Muscle of leg (tissue), 11 donors: ENCODE data around the gene NTSR1. TPM values are rescaled to one million over a fixed set of nuclear protein-coding genes. Genes with fewer than 3 reads are reported as not detected.

Source experiments
- DNase-seq: peaks from one replicate; pipeline ENCODE4 v3.0.0; 2013
- H3K27ac ChIP-seq: one replicate; pipeline ENCODE4 v1.5.1; 2013; ENCODE audit warnings: mild to moderate bottlenecking, low read length, control low read depth
- H3K27me3 ChIP-seq: one replicate; pipeline ENCODE4 v1.6.1; 2013; ENCODE audit warnings: low read length; ENCODE audit not compliant: control insufficient read depth, insufficient read depth
- H3K36me3 ChIP-seq: one replicate; pipeline ENCODE4 v1.6.1; 2013; ENCODE audit warnings: low read length; ENCODE audit not compliant: control insufficient read depth, insufficient read depth
- H3K4me1 ChIP-seq: one replicate; pipeline ENCODE4 v1.6.1; 2013; ENCODE audit warnings: low read length; ENCODE audit not compliant: control insufficient read depth, insufficient read depth
- H3K4me3 ChIP-seq: one replicate; pipeline ENCODE4 v1.5.1; 2013; ENCODE audit warnings: low read length, control low read depth
- H3K9me3 ChIP-seq: replicated peaks from 2 replicates; pipeline ENCODE4 v1.6.1; 2013; ENCODE audit warnings: low read depth, low read length; ENCODE audit not compliant: control insufficient read depth
- WGBS: methylation state at CpG from one replicate; pipeline ENCODE4 v1.1.5; 2013; ENCODE audit warnings: missing lambda C conversion rate; ENCODE audit not compliant: insufficient coverage; 5-methylcytosine and 5-hydroxymethylcytosine counted together
- polyA plus RNA-seq, 8 donors: library from polyadenylated mRNA; unstranded; fragments of 120-200 nt; gene quantifications; one replicate each; pipeline versions ENCODE4 v1.2.1 to v1.2.3, GENCODE V29; 2013; ENCODE audit warnings: inconsistent platforms in 1 of 8, low replicate concordance in 1 of 8; ENCODE audit not compliant: insufficient read length in 8 of 8, insufficient read depth in 1 of 8
- total RNA-seq: library from RNA; stranded (reverse); fragments of 120-200 nt; gene quantifications from one replicate; pipeline ENCODE4 v1.2.4, GENCODE V29; 2013

NTSR1 gene
- total and polyA plus RNA-seq, 9 donors = 0.04 to 0.27 (median 0.18) TPM

GRCh38 chr20:62693524-62693922 lies 15.1 kb upstream of the NTSR1 start:
- H3K9me3 ChIP-seq = no peaks in the 10 kb centered on the region
- H3K4me3 ChIP-seq = no peak overlapping the region
- H3K27me3 ChIP-seq = peaks cover 12% of the 10 kb centered on the region
- 76% methylated on average over 9 of the region's 10 CpGs for WGBS
- no peak for DNase-seq
- H3K4me1 ChIP-seq = peaks cover 25% of the 10 kb centered on the region
- H3K36me3 ChIP-seq = no peaks in the 10 kb centered on the region
- H3K27ac ChIP-seq = no peak overlapping the region

GRCh38 chr20:62694106-62694505 lies 14.5 kb upstream of the NTSR1 start:
- Histone ChIP-seq H3K27me3 (peaks cover 12% of the 10 kb centered on the region), H3K4me1 (peaks cover 23% of the 10 kb centered on the region), H3K9me3 (no peaks in the 10 kb centered on the region), H3K4me3 (no peak overlapping the region), H3K27ac (no peak overlapping the region), H3K36me3 (no peaks in the 10 kb centered on the region)
- no peak for DNase-seq
- WGBS = 79% methylated on average over 10 of the region's 10 CpGs

- 66% methylated on average over 15 of the region's 15 CpGs for WGBS
- Histone ChIP-seq H3K36me3 (no peaks in the 10 kb centered on the region), H3K4me1 (peaks cover 23% of the 10 kb centered on the region), H3K4me3 (no peak overlapping the region), H3K9me3 (no peaks in the 10 kb centered on the region), H3K27ac (no peak overlapping the region), H3K27me3 (peaks cover 13% of the 10 kb centered on the region)
- no peak for DNase-seq
Measured at GRCh38 chr20:62694868-62695267, 13.8 kb upstream of the NTSR1 start.

GRCh38 chr20:62695448-62696414 lies 12.9 kb upstream of the NTSR1 start:
- no peak overlapping the region for H3K27ac ChIP-seq

GRCh38 chr20:62696434-62696957 lies 12.1 kb upstream of the NTSR1 start:
- Histone ChIP-seq H3K27me3 (peaks cover 20% of the 10 kb centered on the region), H3K9me3 (no peaks in the 10 kb centered on the region), H3K4me3 (no peak overlapping the region), H3K4me1 (peaks cover 23% of the 10 kb centered on the region), H3K36me3 (no peaks in the 10 kb centered on the region), H3K27ac (no peak overlapping the region)
- DNase-seq = no peak
- WGBS = no CpG with 5 or more reads among the region's 16 CpGs

More at GRCh38 chr20:62695448-62696414, 12.9 kb upstream of the NTSR1 start:
- H3K27me3 ChIP-seq = peaks cover 20% of the 10 kb centered on the region
- no peak overlapping the region for H3K4me3 ChIP-seq
- no peaks in the 10 kb centered on the region for H3K9me3 ChIP-seq
- WGBS = 78% methylated on average over 17 of the region's 32 CpGs
- no peak for DNase-seq
- no peaks in the 10 kb centered on the region for H3K36me3 ChIP-seq
- H3K4me1 ChIP-seq = peaks cover 23% of the 10 kb centered on the region

DNA sequence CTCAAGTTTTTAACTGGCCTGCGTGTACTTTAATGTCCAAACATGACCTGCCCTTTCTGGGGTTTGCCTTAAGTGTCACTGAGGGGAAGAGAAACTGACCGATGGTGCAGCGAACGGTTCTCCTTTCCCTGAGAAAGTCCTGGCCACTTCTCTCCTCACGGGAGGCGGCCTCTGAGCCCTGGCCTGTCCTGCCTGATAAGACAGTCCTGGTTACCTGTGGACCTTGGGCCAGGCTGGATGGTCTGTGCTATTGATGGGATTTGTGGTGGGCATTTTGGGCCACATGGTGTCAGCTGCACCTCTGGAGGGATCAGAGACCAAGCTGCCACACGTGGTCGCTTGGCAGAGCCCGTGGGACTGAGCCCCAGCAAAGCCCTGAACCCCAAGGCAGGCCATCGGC lies 11.6 kb upstream of the NTSR1 start:
- Histone ChIP-seq H3K27ac (no peak overlapping the region), H3K4me1 (peaks cover 18% of the 10 kb centered on the region), H3K27me3 (peaks cover 22% of the 10 kb centered on the region), H3K4me3 (no peak overlapping the region), H3K36me3 (no peaks in the 10 kb centered on the region), H3K9me3 (no peaks in the 10 kb centered on the region)
- no peak for DNase-seq
- WGBS = 65% methylated on average over 6 of the region's 10 CpGs

DNA sequence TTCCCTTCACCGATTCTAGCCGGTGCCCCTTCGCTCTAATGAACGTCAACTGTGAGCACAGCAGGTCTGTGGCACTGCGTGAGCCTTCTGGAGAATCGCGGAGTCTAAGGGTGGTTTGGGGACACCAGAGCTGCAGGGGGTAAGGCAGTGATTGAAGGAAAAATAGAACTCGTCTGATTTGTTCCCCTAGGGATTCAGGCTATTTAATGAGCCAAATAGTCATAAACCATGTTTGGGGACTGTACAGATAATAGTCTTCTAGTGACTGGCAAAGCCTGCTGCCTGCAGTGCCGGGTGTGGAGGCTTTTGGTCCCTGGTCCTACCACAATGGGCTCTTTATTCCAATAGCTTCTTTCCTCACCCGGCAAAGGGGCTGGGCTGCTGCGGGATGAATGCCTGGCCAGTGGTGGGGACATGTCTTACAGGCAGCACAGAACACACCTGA lies 11.1 kb upstream of the NTSR1 start:
- no peak overlapping the region for H3K27ac ChIP-seq
- peaks cover 17% of the 10 kb centered on the region for H3K4me1 ChIP-seq
- H3K27me3 ChIP-seq = peaks cover 24% of the 10 kb centered on the region
- H3K9me3 ChIP-seq = no peaks in the 10 kb centered on the region
- no peak overlapping the region for H3K4me3 ChIP-seq
- WGBS = 78% methylated on average over 7 of the region's 11 CpGs
- H3K36me3 ChIP-seq = no peaks in the 10 kb centered on the region
- no peak for DNase-seq

DNA sequence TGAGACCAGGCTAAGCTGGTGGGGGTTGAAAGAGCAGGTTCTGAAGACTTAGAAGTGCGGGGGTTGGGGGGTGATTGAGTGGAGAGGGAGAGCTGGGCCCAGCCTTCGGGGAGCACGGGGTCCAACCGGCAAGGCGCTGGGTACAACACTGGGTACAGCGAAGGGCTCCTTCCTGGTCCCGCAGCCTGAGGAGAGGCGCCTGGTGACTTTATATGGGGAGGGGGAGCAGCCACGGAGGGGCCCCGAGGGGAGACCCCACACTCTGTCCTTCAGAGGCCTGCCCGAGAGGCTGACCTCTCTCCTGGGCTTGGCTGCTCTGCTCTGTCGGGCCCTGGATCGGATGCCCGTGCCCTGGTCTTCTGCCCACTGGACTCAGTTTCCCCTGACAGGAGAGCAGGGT lies 10.4 kb upstream of the NTSR1 start:
- H3K36me3 ChIP-seq = no peaks in the 10 kb centered on the region
- no peak for DNase-seq
- H3K27ac ChIP-seq = no peak overlapping the region
- no peak overlapping the region for H3K4me3 ChIP-seq
- WGBS = 79% methylated on average over 10 of the region's 14 CpGs
- no peaks in the 10 kb centered on the region for H3K9me3 ChIP-seq
- H3K4me1 ChIP-seq = peaks cover 13% of the 10 kb centered on the region
- H3K27me3 ChIP-seq = peaks cover 31% of the 10 kb centered on the region

DNA sequence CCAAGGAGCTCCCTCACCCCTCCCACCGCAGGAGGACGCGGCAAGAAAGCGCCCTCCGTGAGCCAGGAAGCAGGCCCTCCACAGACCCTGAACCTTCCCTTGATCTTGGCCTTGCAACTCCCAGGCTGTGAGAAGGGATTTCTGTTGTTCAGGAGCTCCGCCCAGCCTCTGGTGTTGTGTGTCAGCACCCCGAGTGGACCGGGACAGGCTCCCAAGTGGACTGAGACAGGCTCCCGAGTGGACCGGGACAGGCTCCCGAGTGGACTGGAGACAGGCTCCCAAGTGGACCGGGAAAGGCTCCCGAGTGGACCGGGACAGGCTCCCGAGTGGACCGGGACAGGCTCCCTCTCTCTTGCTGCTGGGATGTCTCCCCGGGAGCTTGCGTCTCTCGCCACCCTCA lies 9.3 kb upstream of the NTSR1 start:
- H3K4me1 ChIP-seq = peaks cover 21% of the 10 kb centered on the region
- no peak overlapping the region for H3K27ac ChIP-seq
- 94% methylated on average over 13 of the region's 19 CpGs for WGBS
- no peak overlapping the region for H3K4me3 ChIP-seq
- no peaks in the 10 kb centered on the region for H3K9me3 ChIP-seq
- peaks cover 27% of the 10 kb centered on the region for H3K27me3 ChIP-seq
- H3K36me3 ChIP-seq = no peaks in the 10 kb centered on the region
- no peak for DNase-seq

GRCh38 chr20:62699741-62700140 lies 8.9 kb upstream of the NTSR1 start:
- DNase-seq = no peak
- Histone ChIP-seq H3K9me3 (no peaks in the 10 kb centered on the region), H3K27ac (no peak overlapping the region), H3K4me1 (peaks cover 26% of the 10 kb centered on the region), H3K27me3 (peaks cover 27% of the 10 kb centered on the region), H3K4me3 (no peak overlapping the region), H3K36me3 (no peaks in the 10 kb centered on the region)
- 70% methylated on average over 9 of the region's 12 CpGs for WGBS
